Measurements from ENCODE around the gene RPL36A.

DNA sequence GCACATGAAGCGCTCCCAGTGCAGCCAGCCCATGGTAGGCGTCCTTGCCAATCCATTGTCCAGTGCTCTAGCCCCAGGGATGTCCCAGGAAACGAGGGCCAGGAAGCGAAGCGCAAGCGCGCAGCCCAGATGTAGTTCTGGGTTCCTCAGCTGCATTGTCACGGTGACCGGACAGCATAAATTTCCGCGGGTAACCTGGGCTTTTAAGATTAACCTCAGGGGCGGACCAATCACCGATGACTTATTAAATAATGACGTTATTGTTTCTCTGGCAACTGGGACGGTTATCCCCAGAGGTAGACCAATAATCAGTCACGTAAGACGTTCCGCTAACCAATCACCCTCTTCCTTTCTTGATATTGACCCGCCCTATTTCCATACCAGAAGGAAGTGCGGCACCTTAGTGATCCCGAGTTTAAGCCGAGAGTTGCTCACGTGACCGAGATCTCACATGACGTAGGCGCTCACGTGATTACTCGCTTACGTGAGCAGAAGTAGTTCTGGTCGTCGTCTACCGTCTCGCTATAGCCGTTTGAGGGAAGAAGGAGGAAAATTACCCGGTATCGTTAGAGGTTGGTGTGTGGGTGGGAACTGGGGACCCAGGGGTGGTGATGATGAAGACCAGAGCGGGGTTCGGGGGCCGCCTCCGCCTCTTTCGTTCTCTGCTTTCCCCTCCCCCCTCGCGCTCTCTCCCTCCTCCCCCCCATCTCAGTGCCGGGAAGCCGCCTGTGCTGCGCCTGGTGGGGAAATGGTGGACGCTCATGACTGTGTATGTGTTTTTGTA is 17.1 kb downstream of the RPL36A start, which contains the start of the genes GLA and HNRNPH2:
- TF ChIP-seq, protein P1, sequence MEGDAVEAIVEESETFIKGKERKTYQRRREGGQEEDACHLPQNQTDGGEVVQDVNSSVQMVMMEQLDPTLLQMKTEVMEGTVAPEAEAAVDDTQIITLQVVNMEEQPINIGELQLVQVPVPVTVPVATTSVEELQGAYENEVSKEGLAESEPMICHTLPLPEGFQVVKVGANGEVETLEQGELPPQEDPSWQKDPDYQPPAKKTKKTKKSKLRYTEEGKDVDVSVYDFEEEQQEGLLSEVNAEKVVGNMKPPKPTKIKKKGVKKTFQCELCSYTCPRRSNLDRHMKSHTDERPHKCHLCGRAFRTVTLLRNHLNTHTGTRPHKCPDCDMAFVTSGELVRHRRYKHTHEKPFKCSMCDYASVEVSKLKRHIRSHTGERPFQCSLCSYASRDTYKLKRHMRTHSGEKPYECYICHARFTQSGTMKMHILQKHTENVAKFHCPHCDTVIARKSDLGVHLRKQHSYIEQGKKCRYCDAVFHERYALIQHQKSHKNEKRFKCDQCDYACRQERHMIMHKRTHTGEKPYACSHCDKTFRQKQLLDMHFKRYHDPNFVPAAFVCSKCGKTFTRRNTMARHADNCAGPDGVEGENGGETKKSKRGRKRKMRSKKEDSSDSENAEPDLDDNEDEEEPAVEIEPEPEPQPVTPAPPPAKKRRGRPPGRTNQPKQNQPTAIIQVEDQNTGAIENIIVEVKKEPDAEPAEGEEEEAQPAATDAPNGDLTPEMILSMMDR (IDR thresholded peaks at IDR 0.05; ENCODE audit: insufficient read depth, low read depth, low read length) = no peak
- no peak for TF ChIP-seq EZH2 (IDR thresholded peaks at IDR 0.05; ENCODE audit: insufficient read depth, low read length)

All from astrocyte (in vitro differentiated cells and primary cell).